Tibial nerve (tissue), 4 donors: ENCODE data around the gene NFKBIB. TPM values are rescaled to one million over a fixed set of nuclear protein-coding genes. Genes with fewer than 3 reads are reported as not detected.

Experiments
- DNase-seq, 2 donors: peaks; one replicate each; pipeline ENCODE4 v3.0.0-alpha.2; 2019; ENCODE audit warnings: low spot score in 2 of 2
- H3K27ac ChIP-seq, 4 donors: fragments of 200-600 bp; sonication (generic) in 3 of 4; one replicate each; pipeline ENCODE4 v1.5.1; 2017 to 2019; ENCODE audit warnings: mild to moderate bottlenecking in 1 of 4
- H3K27me3 ChIP-seq, 2 donors: fragments of 200-600 bp; sonication (generic) in 1 of 2; one replicate each; pipeline versions ENCODE4 v1.5.1 to v1.6.0; 2017 to 2019
- H3K36me3 ChIP-seq, 3 donors: fragments of 200-600 bp; sonication (generic); one replicate each; pipeline ENCODE4 v1.5.1; 2018 to 2019
- H3K4me1 ChIP-seq, 4 donors: fragments of 200-600 bp; sonication (generic) in 3 of 4; one replicate each; pipeline ENCODE4 v1.5.1; 2017 to 2019
- H3K4me3 ChIP-seq, 4 donors: fragments of 200-600 bp; sonication (generic) in 3 of 4; one replicate each; pipeline ENCODE4 v1.5.1; 2017 to 2019; ENCODE audit warnings: mild to moderate bottlenecking in 1 of 4, moderate library complexity in 1 of 4
- H3K9me3 ChIP-seq, 4 donors: fragments of 200-600 bp; sonication (generic) in 3 of 4; one replicate each; pipeline ENCODE4 v1.5.1; 2017 to 2019
- CTCF ChIP-seq, 5 experiments: fragments of 200-600 bp in 3 of 5; fragments of 450-650 bp in 2 of 5; sonication (generic) in 3 of 5; IDR thresholded peaks; one replicate each; pipeline ENCODE4 v1.5.1; 2016 to 2019; ENCODE audit warnings: antibody characterized with exemption in 5 of 5, mild to moderate bottlenecking in 3 of 5, moderate library complexity in 2 of 5
- EP300 ChIP-seq, 2 donors: sonication (generic); formaldehyde crosslinking; IDR thresholded peaks; one replicate each; pipeline ENCODE4 v1.6.1; 2017; ENCODE audit warnings: antibody characterized with exemption in 2 of 2, mild to moderate bottlenecking in 1 of 2
- POLR2A ChIP-seq, 2 donors: fragments of 450-650 bp; IDR thresholded peaks; one replicate each; pipeline ENCODE4 v1.6.1; 2017; ENCODE audit warnings: antibody characterized with exemption in 2 of 2, mild to moderate bottlenecking in 2 of 2, moderate library complexity in 2 of 2
- WGBS, 2 donors: methylation state at CpG; one replicate each; pipeline ENCODE4 v1.1.5; 2018; 5-methylcytosine and 5-hydroxymethylcytosine counted together
- total RNA-seq, 4 donors: library from RNA; depleted of rRNA; stranded (reverse); fragments of >200 nt; gene quantifications; one replicate each; pipeline ENCODE4 v1.1.0, GENCODE V29; 2016

The NFKBIB gene
- total RNA-seq, 4 donors from 2014 or later, result 16.0 to 33.0 (median 25.2) TPM

- Histone ChIP-seq H3K9me3 (no peaks in the 10 kb centered on the region), H3K27me3 (no peaks in the 10 kb centered on the region), H3K27ac (no peak overlapping the region), H3K4me3 (no peak overlapping the region), H3K36me3 (no peaks in the 10 kb centered on the region), H3K4me1 (peaks cover 0 to 24% (median 20%) of the 10 kb centered on the region in 4 donors)
- no peak for TF ChIP-seq POLR2A (IDR thresholded peaks at IDR 0.05)
- TF ChIP-seq EP300 (IDR thresholded peaks at IDR 0.05), result no peak
- no peak for TF ChIP-seq CTCF (IDR thresholded peaks at IDR 0.05)
- no peak for DNase-seq
- 95 to 97% methylated on average over 3 of the region's 3 CpGs for WGBS, 2 donors
Observed at GRCh38 chr19:38861368-38861767, 38.4 kb upstream of the NFKBIB start.

GRCh38 chr19:38862321-38863059 is 37.3 kb upstream of the NFKBIB start:
- Histone ChIP-seq H3K9me3 (no peaks in the 10 kb centered on the region), H3K36me3 (no peaks in the 10 kb centered on the region), H3K4me3 (no peak overlapping the region), H3K27ac (peak overlapping the region; percentile 30 to 76 (median 60)), H3K4me1 (peaks cover 0 to 24% (median 19%) of the 10 kb centered on the region in 4 donors), H3K27me3 (no peaks in the 10 kb centered on the region)
- TF ChIP-seq POLR2A (IDR thresholded peaks at IDR 0.05), result no peak
- TF ChIP-seq EP300 (IDR thresholded peaks at IDR 0.05), result peak in 1 of 2 donors; percentile 75
- DNase-seq, result peak in 1 of 2 donors; percentile 60
- WGBS, 2 donors, result 29 to 39% methylated on average over 10 of the region's 10 CpGs

GRCh38 chr19:38867171-38867780 is 32.5 kb upstream of the NFKBIB start:
- Histone ChIP-seq H3K9me3 (no peaks in the 10 kb centered on the region), H3K27ac (no peak overlapping the region), H3K4me1 (peaks cover 0 to 41% (median 21%) of the 10 kb centered on the region in 4 donors), H3K4me3 (no peak overlapping the region), H3K27me3 (no peaks in the 10 kb centered on the region), H3K36me3 (no peaks in the 10 kb centered on the region)
- no peak for DNase-seq
- 85 to 89% methylated on average over 10 of the region's 10 CpGs for WGBS, 2 donors
- TF ChIP-seq EP300 (IDR thresholded peaks at IDR 0.05), result no peak

- WGBS, 2 donors, result 85 to 88% methylated on average over 6 of the region's 6 CpGs
- Histone ChIP-seq H3K36me3 (no peaks in the 10 kb centered on the region), H3K4me3 (no peak overlapping the region), H3K27ac (no peak overlapping the region), H3K9me3 (no peaks in the 10 kb centered on the region), H3K4me1 (peaks cover 0 to 28% (median 10%) of the 10 kb centered on the region in 4 donors), H3K27me3 (no peaks in the 10 kb centered on the region)
- TF ChIP-seq EP300 (IDR thresholded peaks at IDR 0.05) (no peak), CTCF (IDR thresholded peaks at IDR 0.05) (no peak), POLR2A (IDR thresholded peaks at IDR 0.05) (no peak)
- DNase-seq, result no peak
Observed at GRCh38 chr19:38868551-38868950, 31.2 kb upstream of the NFKBIB start.

- WGBS, 2 donors, result 11 to 13% methylated on average over 28 of the region's 34 CpGs
- H3K36me3 ChIP-seq, result no peaks in the 10 kb centered on the region
- H3K27me3 ChIP-seq, result no peaks in the 10 kb centered on the region
- H3K9me3 ChIP-seq, result no peaks in the 10 kb centered on the region
- peak overlapping the region; percentile 42 to 62 (median 58) for H3K4me3 ChIP-seq
- TF ChIP-seq CTCF (IDR thresholded peaks at IDR 0.05) (no peak), POLR2A (IDR thresholded peaks at IDR 0.05) (no peak), EP300 (IDR thresholded peaks at IDR 0.05) (no peak)
- peaks cover 0 to 26% (median 9%) of the 10 kb centered on the region in 4 donors for H3K4me1 ChIP-seq
- H3K27ac ChIP-seq, result peak overlapping the region in 3 of 4 donors; percentile 59 to 73 (median 62)
- DNase-seq, result no peak
Observed at GRCh38 chr19:38869160-38869835, 30.5 kb upstream of the NFKBIB start.
